Upper lobe of right lung (tissue), 1 donor: Measurements from ENCODE around the gene SMTNL2. TPM values are rescaled to one million over a fixed set of nuclear protein-coding genes. Genes with fewer than 3 reads are reported as not detected.
A peak's percentile ranks its signal among the peaks of the same experiment; 100 is the strongest.

Experiments used
- ATAC-seq: fragments of 200-7000 bp; cut with Tn5 transposase; one replicate; pipeline ENCODE4 v1.9.1; 2020; ENCODE audit warnings: mild to moderate bottlenecking, moderate library complexity
- DNase-seq: peaks from one replicate; pipeline ENCODE4 v3.0.0-alpha.2; 2020
- H3K27ac ChIP-seq: fragments of 200-600 bp; one replicate; pipeline ENCODE4 v1.8.0; 2022
- H3K27me3 ChIP-seq: fragments of 200-600 bp; one replicate; pipeline ENCODE4 v1.8.0; 2022; ENCODE audit warnings: mild to moderate bottlenecking
- H3K36me3 ChIP-seq: fragments of 200-600 bp; one replicate; pipeline ENCODE4 v1.8.0; 2022
- H3K4me1 ChIP-seq: fragments of 200-600 bp; one replicate; pipeline ENCODE4 v1.8.0; 2022
- H3K4me3 ChIP-seq: fragments of 200-600 bp; one replicate; pipeline ENCODE4 v1.8.0; 2022; ENCODE audit warnings: mild to moderate bottlenecking
- H3K9me3 ChIP-seq: fragments of 200-600 bp; one replicate; pipeline ENCODE4 v1.8.0; 2022
- CTCF ChIP-seq: fragments of 200-600 bp; IDR thresholded peaks from one replicate; pipeline ENCODE4 v1.8.0; 2022; ENCODE audit warnings: antibody characterized with exemption
- intact Hi-C: fragments of 100-400 bp; cut with DNase I; formaldehyde crosslinking; loops from one replicate; pipeline ENCODE4 v1.11.0; 2022
- total RNA-seq: library from RNA; stranded (reverse); fragmentation: NEBNext Ultra II Directional; extraction: Animal tissue kit (Norgen Biotek cat#: 25700); gene quantifications from one replicate; pipeline ENCODE4 v1.2.1, GENCODE V29; 2021
- donor health status: DM: no; HTN: yes; CAD: no; lungs with severe emphysema.

Gene SMTNL2
- total RNA-seq, 1 donor from 2014 or later = 2.7 TPM

GRCh38 chr17:4557626-4558346, 26.5 kb upstream of the SMTNL2 start:
- H3K27ac ChIP-seq = no peak overlapping the region
- H3K9me3 ChIP-seq = no peaks in the 10 kb centered on the region
- TF ChIP-seq CTCF = no peak
- H3K27me3 ChIP-seq = no peaks in the 10 kb centered on the region
- intact Hi-C loops = no loop called here
- peak; percentile 52 for DNase-seq
- ATAC-seq = no peak
- no peak overlapping the region for H3K4me3 ChIP-seq
- peaks cover 9% of the 10 kb centered on the region for H3K36me3 ChIP-seq
- H3K4me1 ChIP-seq = peaks cover 16% of the 10 kb centered on the region

DNA sequence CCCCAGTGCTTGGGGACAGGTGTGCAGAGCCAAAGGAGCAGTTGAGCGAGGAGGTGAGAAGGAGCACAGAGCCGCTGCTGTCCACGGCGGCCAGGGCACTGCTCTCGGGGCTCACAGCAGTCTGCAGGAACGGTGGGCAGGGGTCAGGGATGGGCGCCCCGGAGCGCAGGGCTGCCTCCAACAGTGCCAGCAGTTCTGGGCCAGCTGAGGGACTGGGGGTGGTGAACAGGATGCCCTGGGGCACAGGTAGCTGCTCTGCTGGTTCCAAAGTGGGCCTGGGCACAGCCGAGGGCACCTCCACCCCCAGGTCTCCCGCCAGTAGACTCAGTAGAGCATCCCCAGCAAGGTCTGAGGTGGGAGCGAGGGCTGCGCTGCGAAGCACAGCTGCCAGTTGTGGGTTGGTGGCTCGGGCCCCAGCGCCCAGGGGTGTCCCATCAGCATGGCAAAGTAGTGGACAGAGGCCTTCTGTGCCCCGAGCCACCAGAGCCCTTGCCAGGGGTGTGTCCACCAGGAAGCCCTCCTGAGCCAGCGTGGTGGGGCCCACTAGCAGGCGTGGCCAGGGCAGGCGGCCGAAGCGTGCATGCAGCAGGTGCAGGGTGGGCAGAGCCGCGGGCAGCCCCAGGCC, 25.9 kb upstream of the SMTNL2 start:
- DNase-seq (peak; percentile 53), ATAC-seq (no peak)
- H3K4me1 ChIP-seq = peaks cover 16% of the 10 kb centered on the region
- H3K27ac ChIP-seq = no peak overlapping the region
- peaks cover 2% of the 10 kb centered on the region for H3K36me3 ChIP-seq
- intact Hi-C loops = no loop called here
- H3K4me3 ChIP-seq = no peak overlapping the region
- H3K27me3 ChIP-seq = no peaks in the 10 kb centered on the region
- no peak for TF ChIP-seq CTCF
- H3K9me3 ChIP-seq = no peaks in the 10 kb centered on the region

DNA sequence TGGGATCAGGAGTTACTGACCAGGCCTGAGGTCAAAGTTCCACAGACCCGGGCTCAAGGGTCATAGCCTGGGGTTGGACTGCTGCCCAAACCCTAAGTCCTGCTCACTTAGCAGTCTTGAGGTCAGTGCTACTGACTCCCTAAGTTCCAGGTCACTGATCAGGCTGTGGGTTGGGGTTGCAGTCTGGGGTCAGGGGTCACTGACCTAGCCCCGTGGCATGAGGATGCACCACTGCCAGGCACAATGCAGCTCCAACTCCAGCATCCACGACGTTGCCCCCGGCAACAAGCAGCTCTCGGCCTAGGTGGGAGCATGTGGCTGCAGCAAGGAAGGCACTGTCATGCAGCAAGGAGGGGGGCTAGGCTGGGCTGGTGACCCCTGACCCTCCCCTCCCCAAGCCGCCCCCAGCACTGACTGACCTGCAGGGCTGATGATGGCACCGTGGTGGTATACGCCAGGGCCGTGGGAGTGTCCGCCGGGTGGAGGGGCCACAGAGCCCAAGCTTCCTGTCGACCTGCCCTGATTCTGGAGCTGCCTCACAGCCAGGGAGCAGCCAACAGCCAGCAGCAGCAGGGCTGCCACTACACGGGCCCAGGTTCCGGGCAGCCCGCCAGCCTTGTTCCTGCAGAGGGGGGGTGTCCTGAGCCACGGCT, 25.1 kb upstream of the SMTNL2 start:
- ATAC-seq (no peak), DNase-seq (peak; percentile 57)
- no peak for TF ChIP-seq CTCF
- Histone ChIP-seq H3K36me3 (no peaks in the 10 kb centered on the region), H3K9me3 (no peaks in the 10 kb centered on the region), H3K4me1 (peaks cover 10% of the 10 kb centered on the region), H3K4me3 (no peak overlapping the region), H3K27ac (no peak overlapping the region), H3K27me3 (no peaks in the 10 kb centered on the region)
- intact Hi-C loops = no loop called here

- no peaks in the 10 kb centered on the region for H3K9me3 ChIP-seq
- ATAC-seq (no peak), DNase-seq (peak; percentile 62)
- no peak for TF ChIP-seq CTCF
- H3K27ac ChIP-seq = no peak overlapping the region
- H3K4me1 ChIP-seq = peaks cover 5% of the 10 kb centered on the region
- intact Hi-C loops = no loop called here
- H3K27me3 ChIP-seq = no peaks in the 10 kb centered on the region
- no peak overlapping the region for H3K4me3 ChIP-seq
- H3K36me3 ChIP-seq = no peaks in the 10 kb centered on the region
Observed at GRCh38 chr17:4559966-4560365, 24.4 kb upstream of the SMTNL2 start.

DNA sequence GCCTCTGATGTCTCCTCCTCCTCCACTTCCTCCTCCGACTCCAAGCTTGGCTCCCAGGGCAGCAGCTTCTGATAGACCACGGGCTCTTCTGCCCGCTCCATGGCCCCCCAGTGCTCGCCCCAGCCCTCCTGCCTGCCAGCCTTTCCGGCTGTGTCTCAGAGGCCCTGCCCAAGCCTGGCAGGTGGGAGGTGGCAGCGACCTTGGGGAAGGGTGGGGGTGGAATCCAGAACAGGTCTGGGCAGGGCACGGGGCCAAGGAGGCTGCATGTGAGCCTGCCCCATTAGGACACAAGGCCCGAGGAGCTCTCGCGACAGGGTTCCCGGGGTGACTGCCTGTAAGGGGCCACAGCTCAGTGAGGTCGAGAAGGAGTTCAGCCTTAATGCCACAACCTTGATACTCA, 23.9 kb upstream of the SMTNL2 start, which contains the start of gene GGT6:
Gene GGT6, minus strand, starts transcription at position 157 of the 400 bp plus-strand sequence. Its CDS starts 56 bp downstream, at position 101.
- H3K4me3 ChIP-seq = no peak within 1 kb of the TSS
- no peak within 1 kb of the TSS for H3K27ac ChIP-seq
- intact Hi-C loops = no loop called here
- no peak for TF ChIP-seq CTCF
- no peaks in the 10 kb centered on the region for H3K9me3 ChIP-seq
- DNase-seq (peak; percentile 87), ATAC-seq (peak; percentile 75)
- H3K27me3 ChIP-seq = no peaks in the 10 kb centered on the region
- peaks cover 7% of the 10 kb centered on the region for H3K4me1 ChIP-seq
- H3K36me3 ChIP-seq = no peaks in the 10 kb centered on the region
